Measurements from ENCODE around the gene DDX23.
A peak's percentile ranks its signal among the peaks of the same experiment; 100 is the strongest.

DDX23 gene

GRCh38 chr12:48817873-48818830 lies 33.8 kb downstream of the DDX23 start, which contains the start of gene CACNB3:
Gene CACNB3 (plus strand): TSS chr12:48818496. CDS start chr12:48818930, 434 bp downstream.
- DNase-seq (ENCODE audit: low read depth, low spot score): no peak
- ChIA-PET POLR2A (no interaction called here), CTCF (interaction anchor here (1.1 to 8.6 kb wide), 7 partner anchors 10 to 276 kb away, joined by 3 to 147 read pairs (median 8); partner anchors contain the start of gene DDX23)
- peak within 1 kb of the TSS; percentile 70 for H3K4me3 ChIP-seq (ENCODE audit: low read depth, low read length)
- TF ChIP-seq CTCF (IDR thresholded peaks at IDR 0.05; ENCODE audit: insufficient read depth, low read length, missing control alignments): no peak

- no peak for TF ChIP-seq CTCF (IDR thresholded peaks at IDR 0.05; ENCODE audit: insufficient read depth, low read length, missing control alignments)
- DNase-seq (ENCODE audit: low read depth, low spot score): no peak
- H3K4me3 ChIP-seq (ENCODE audit: low read depth, low read length): peak overlapping the region; percentile 83
- POLR2A ChIA-PET: interaction anchor here (0.6 to 2.0 kb wide), 4 partner anchors 7 to 63 kb away, joined by 3 to 7 read pairs (median 4); partner anchors contain the start of gene ADCY6
- CTCF ChIA-PET: interaction anchor here (1.8 to 8.6 kb wide), 15 partner anchors 7 to 274 kb away, joined by 7 to 147 read pairs (median 17); partner anchors contain the start of genes ADCY6, CCNT1, DDX23 and KANSL2
Measured at GRCh38 chr12:48816143-48816854, 35.7 kb downstream of the DDX23 start.

GRCh38 chr12:48815126-48816110 lies 36.5 kb downstream of the DDX23 start:
- DNase-seq (ENCODE audit: low read depth, low spot score): no peak
- H3K4me3 ChIP-seq (ENCODE audit: low read depth, low read length): peak overlapping the region; percentile 83
- TF ChIP-seq CTCF (IDR thresholded peaks at IDR 0.05; ENCODE audit: insufficient read depth, low read length, missing control alignments): no peak
- POLR2A ChIA-PET: interaction anchor here (0.6 to 2.0 kb wide), 7 partner anchors 8 to 326 kb away, joined by 3 to 7 read pairs (median 3); partner anchors contain the start of gene ADCY6
- CTCF ChIA-PET: interaction anchor here (0.7 to 8.6 kb wide), 40 partner anchors 8 to 273 kb away, joined by 3 to 147 read pairs (median 7); partner anchors contain the start of genes ADCY6, CCNT1, DDX23 and KANSL2

GRCh38 chr12:48814262-48815125 lies 37.5 kb downstream of the DDX23 start:
- ChIA-PET CTCF (interaction anchor here (0.7 to 8.6 kb wide), 45 partner anchors 9 to 272 kb away, joined by 3 to 147 read pairs (median 6); partner anchors contain the start of genes ADCY6, CCNT1, DDX23 and KANSL2), POLR2A (interaction anchor here (0.6 to 2.0 kb wide), 6 partner anchors 9 to 325 kb away, joined by 3 to 7 read pairs (median 3); partner anchors contain the start of gene ADCY6)
- DNase-seq (ENCODE audit: low read depth, low spot score): no peak
- peak overlapping the region; percentile 83 for H3K4me3 ChIP-seq (ENCODE audit: low read depth, low read length)
- peak; percentile 99 for TF ChIP-seq CTCF (IDR thresholded peaks at IDR 0.05; ENCODE audit: insufficient read depth, low read length, missing control alignments)
